Sciatic nerve (tissue), 2 donors: ENCODE measurements around the gene RNU1-2. TPM values are rescaled to one million over a fixed set of nuclear protein-coding genes. Genes with fewer than 3 reads are reported as not detected.
"Not testable (repeated sequence)": the region's sequence is repeated elsewhere in the genome, so short reads cannot be mapped to it uniquely, and the experiment has no call there.

Experiments used
- ATAC-seq: fragments of 200-7000 bp; cut with Tn5 transposase; one replicate; pipeline ENCODE4 v1.9.1; 2020; ENCODE audit warnings: mild to moderate bottlenecking, moderate library complexity
- DNase-seq: peaks from one replicate; pipeline ENCODE4 v3.0.0-alpha.2; 2020; ENCODE audit warnings: low spot score
- intact Hi-C: fragments of 100-400 bp; cut with DNase I; formaldehyde crosslinking; loops from one replicate; pipeline ENCODE4 v1.14.2; 2022
- total RNA-seq: library from RNA; stranded (reverse); fragmentation: NEBNext Ultra II Directional; extraction: Animal tissue kit (Norgen Biotek cat#: 25700); gene quantifications from one replicate; pipeline ENCODE4 v1.2.1, GENCODE V29; 2021
- donor health status: DM: no; HTN: no; CAD: no.
- donor health status: DM: no; HTN: no; CAD: no.

The RNU1-2 gene
- total RNA-seq, 1 donor from 2014 or later: 13,769 TPM

DNA sequence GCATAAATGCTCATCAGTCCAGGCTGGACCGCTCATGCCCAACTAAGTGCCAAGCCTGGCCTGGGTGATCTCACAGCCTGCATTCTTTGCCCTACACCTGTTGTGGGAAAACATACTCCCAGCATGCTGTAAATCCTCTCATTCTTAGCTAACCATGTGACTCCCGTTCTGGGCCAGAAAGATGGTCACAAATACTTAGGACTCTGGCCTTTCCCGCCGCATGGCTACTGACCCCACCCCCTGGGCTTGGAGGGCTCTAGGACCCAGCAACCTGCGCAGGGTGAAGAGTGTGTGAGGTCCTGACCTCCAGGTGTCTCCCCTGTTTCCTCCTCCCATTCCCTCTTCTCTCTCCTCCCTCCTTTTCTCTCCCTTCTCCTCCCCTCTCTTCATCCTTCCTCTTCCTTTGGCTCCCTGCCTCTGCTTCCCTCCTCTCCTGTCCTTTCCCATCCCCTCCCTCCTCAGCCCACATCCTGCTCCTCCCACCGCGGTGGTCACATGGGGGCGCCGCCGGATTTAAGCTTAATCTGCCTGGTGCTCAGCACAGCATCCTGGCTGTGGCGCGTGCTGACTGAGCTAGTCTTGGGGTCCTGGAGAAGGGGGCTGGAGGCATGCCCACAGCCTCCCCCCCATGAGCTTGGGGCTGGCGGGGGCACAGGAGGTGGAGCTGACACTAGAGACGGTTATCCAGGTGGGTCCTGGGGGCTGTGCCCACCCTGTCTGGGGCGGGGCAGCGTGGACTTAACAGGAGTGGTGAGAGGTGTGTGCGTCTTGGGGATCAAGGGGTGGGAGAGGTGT lies 25.8 kb downstream of the RNU1-2 start, which contains the start of gene CROCC:
Gene CROCC (plus strand): TSS at position 541 of the 795 bp plus-strand sequence. CDS start 88 bp downstream, at position 629.
- intact Hi-C loops: no loop called here
- ATAC-seq (no peak), DNase-seq (no peak)

DNA sequence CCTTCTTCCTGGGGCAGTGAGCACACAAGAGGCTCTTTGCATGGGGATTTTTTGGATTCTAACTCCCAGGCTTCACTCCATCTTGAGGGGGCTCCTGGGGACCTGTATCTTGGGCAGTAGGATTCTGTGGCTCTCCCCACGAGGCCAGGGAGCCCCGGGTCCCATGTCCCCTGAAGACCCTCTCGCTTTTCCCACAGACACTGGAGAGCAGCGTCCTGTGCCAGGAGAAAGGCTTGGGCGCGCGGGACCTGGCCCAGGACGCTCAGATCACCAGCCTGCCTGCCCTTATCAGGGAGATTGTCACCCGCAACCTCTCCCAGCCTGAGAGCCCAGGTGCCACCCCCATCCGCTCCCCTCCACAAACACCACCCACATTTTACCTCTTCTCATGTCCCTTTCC lies 26.7 kb downstream of the RNU1-2 start:
- intact Hi-C loops: no loop called here
- no peak for ATAC-seq
- DNase-seq: no peak

DNA sequence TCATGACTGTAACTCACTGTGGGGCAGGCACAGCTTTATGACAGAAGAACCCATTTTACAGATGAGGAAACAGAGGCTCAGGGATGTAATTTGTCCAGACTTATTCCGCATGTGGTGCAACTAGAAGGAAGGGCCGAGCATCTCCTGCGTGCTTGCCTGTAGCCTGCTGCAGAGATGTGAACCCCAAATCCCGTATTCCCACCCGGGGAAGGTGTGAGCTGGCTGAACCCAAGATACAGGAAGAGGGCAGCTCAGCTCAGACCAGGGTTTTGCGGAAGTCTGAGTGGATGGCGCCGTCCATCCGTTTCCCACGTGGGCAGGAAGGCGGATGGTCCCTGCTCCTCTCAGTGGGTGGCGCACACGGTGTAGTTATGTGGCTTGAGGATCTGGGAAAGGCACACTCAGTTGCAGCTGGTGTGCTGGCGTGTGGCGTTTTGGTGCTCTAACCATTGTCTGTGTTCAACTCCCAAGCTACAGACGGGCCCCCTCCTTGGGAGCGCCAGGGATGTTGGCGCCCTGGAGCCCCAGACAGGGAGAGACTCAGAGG lies 27.2 kb downstream of the RNU1-2 start:
- DNase-seq: no peak
- intact Hi-C loops: no loop called here
- no peak for ATAC-seq

DNA sequence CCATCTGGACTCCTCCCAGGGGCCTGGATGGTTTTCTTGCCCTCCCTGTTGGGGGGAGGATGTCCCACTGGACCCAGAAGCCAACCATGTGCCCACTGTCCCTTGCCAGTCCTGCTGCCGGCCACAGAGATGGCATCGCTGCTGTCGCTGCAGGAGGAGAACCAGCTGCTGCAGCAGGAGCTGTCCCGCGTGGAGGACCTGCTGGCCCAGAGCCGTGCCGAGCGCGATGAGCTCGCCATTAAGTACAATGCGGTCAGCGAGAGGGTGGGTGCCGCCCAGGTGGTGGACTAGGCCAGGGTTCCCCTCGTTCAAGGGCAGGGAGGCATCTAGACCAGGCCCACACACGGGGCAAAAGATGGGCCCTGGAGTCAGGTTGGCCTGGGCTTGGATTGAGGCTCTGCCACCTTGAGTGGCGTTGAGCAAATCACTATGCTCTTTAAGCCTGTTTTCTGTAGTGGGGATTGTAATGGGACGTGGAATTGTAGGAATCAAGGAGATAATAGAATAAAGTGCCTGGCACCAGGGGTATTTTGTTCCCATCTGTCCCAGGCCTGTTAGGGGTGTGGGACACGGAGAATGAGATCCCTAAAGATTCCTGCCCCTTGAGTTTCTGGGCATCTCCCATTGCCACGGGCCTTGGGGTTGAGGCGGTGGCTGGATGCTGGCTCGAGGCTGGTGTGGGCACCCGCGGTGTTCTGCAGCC lies 28.6 kb downstream of the RNU1-2 start:
- DNase-seq: no peak
- intact Hi-C loops: no loop called here
- ATAC-seq: no peak

DNA sequence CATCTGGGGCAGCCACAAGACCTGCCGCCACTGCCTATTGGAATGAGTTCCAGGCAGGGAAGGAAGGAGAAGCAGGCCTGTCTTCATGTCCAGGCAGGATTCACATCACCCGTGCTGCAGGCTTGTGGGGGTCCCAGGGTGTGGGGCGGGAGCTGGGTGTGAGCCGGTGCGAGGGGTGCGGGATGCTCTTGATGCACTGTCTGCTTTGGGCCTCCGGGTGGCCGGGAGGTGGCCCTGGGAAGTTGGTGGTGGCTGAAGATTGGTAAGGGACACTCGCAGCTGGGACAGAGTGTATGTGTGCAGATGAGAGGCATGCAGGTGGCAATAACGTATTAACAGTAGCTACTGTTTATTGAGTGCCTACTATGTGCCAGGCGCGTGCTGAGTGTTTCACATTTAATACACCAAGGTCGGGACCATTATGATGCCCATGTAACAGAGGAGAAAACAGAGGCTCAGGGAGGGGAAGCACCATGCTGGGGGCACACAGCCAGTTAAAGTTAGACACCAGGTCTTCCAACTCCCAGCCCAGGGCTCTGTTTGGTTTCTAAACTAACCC lies 29.2 kb downstream of the RNU1-2 start:
- no peak for ATAC-seq
- intact Hi-C loops: no loop called here
- no peak for DNase-seq

DNA sequence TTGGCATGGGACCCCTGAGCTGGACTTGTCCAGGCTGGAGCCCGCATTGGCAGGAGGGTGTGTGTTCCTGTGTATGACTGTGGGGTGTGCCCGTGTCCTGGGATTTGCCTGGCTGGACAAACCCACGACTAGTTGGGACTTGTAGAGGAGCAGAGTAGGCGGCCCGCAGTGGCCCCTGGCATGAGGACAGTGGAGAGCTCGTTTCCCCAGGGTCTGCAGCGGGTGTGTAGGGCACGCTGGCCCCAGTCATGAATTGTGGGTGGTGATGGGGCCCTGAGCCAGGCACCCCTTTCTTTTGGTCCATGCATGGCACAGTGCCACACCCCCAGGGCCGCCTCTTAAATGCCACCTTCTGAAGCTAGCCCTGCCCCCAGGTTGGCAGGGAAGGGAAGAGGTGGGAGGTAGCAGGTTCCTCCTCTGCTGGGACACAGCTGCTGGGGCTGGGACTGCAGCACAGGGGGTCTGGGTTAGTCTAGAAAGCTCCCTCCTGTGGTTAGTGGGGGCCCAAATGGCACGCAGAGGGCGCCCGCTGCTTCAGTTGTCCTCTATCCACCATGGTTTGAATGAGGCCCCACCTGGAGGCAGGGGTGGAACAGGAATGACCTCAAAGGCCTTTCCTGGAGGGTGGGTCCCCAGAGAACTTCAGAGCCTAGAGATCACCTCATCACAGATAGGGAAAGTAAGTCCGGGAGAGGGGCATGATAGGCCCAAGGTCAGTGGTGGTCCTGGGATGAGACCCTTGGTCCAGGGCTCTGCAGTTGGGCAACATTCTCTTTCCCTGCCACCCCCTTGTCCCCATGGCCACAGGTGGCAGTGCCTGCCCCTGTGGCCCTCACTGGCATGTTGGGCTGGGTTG lies 30.1 kb downstream of the RNU1-2 start:
- no peak for DNase-seq
- no peak for ATAC-seq
- intact Hi-C loops: no loop called here

DNA sequence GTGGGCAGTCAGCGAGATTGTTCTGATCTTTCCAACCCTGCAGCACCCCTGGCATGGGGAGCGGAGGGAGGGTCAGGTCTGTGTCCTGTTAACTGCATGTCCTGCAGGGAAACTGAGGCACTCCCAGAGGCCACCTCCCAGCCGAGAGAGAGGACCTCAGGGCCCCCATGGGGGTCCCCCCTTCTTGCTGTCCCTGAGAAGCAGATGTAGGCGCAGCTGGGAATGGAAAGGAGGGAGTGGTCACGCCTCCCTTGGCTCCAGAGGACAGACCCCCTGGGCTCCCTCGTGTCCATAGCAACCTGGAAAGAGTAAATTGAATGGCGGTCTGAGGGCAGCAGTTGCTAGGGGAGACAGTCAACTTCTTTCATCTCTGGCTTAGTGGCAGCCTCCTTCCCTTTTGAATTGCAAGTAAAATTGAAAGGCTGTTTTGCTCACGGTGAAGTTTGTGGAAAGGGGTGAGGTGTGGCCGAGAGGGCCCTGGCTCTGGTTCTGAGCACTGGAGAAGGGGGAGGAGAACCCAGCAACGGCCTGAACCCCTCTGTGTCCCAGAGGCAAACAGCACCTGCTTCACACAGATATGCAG lies 30.8 kb downstream of the RNU1-2 start:
- DNase-seq: no peak
- intact Hi-C loops: no loop called here
- ATAC-seq: no peak

DNA sequence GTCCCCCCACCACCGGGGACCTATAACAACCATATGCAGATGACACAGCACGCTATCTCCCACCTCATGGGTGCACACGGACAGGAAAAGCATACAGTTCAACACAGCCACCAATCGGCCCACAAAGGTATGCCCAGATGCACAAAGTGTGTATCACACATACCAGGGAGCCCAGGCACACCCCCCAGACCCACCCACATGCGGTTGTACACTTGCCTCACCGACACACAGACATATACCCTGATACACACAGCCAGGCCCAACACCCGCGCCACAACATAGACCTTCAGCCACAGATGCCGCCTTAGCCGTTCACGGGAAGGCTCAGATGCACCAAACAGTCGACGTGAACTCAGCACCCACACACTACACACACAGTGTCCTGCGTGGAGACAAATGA lies 31.5 kb downstream of the RNU1-2 start:
- DNase-seq (no peak), ATAC-seq (no peak)
- intact Hi-C loops: no loop called here

DNA sequence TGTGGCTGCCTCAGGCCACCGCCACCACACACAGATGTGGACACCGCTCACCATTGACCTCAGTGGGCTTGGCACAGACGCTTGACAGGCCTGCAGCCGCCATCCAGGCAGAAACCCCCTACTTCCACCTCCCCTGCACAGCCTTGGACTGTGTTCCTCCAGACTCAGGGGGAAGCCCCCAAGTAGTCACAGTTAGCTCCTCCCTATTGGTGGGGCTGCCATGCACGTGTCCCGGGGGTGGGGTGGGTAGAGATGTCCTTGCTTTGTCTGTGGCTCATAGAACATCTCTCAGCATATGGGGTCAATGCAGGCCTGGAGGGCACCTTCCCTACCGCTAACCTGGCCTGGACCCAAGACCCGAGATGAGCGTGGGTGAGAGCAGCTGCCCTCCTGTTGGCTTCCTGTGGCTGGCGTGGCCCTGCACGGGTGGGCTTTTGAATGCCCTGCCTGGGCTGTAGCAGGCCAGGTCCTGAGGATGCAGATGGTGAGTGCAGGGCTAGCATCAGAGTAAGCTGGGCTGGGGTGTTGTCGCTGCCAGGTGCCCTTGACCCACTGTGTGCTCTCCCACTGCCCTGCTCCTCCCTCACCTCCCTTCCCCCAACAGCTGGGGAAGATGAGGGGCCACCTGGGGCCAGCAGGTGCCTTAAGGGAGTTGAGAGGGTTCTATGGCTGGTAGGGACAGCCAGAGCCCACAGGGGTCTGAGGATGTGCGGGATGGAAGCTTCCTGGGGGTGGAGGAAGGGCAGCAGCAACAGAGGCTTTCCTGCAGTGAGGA lies 32.1 kb downstream of the RNU1-2 start:
- ATAC-seq (no peak), DNase-seq (no peak)
- intact Hi-C loops: no loop called here

DNA sequence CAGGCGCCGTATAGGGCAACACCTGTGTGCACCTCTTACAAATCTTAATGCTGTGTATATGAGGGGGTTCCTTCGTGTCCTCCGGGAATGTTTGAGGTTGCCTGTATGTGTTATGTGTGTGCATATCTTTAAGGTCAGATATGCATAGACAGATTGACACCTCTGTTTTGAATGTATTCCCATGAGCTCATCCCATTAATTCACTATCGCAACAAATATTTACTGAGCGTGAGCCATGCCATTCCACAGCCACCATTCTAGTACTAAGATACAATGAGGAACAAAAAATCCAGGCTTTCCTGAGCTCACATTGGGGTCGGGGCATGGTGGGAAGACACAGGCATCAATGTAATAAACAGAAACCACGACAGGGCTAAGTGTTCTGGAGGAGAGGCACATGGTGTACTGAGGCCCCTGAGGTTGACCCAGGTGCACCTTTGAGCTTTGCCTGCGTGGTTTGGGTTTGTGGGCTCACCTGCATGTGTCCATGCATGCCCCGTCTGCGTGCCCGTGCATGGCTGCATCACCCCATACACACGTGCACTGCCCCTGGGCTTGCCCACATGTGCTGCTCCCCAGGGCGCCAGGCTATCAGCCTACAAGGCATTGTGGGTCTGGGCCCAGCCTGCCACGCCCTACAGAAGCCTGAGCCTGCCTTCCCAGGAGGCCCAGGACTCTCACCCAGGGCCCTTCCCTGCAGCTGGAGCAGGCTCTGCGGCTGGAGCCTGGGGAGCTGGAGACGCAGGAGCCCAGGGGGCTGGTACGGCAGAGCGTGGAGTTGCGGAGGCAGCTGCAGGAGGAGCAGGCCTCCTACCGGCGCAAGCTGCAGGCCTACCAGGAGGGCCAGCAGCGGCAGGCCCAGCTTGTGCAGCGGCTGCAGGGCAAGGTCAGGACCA lies 33.6 kb downstream of the RNU1-2 start:
- DNase-seq, intact Hi-C loops: not testable (repeated sequence)
- ATAC-seq: peak; percentile 21

DNA sequence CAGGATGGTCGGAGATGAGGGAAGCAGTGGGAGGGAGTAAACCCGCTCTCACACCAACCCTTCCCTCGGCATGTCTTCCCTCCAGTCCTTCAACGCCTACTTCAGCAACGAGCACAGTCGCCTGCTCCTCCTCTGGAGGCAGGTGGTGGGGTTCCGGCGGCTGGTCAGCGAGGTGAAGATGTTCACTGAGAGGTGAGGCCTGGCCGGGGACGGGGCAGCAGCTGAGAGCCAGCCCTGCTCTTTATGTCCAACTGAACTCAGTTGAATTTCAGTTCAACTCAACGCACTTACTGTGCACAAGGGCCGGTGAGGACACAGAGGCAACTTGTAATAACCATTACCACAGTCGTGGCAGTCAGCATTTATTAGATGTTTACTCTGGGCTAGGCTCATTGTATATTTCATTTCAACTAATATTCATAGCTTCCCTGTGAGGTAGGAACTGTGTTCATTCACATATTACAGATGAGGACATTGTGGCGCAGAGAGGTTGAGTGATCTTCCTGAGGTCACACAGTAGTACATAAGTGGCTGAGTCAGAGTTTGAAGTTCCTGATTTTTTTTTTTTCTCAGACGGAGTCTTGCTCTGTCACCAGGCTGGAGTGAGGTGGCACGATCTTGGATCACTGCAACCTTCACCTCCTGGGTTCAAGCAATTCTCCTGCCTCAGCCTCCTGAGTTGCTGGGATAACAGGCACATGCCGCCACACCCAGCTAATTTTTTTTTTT lies 35.6 kb downstream of the RNU1-2 start:
- intact Hi-C loops, DNase-seq: not testable (repeated sequence)

DNA sequence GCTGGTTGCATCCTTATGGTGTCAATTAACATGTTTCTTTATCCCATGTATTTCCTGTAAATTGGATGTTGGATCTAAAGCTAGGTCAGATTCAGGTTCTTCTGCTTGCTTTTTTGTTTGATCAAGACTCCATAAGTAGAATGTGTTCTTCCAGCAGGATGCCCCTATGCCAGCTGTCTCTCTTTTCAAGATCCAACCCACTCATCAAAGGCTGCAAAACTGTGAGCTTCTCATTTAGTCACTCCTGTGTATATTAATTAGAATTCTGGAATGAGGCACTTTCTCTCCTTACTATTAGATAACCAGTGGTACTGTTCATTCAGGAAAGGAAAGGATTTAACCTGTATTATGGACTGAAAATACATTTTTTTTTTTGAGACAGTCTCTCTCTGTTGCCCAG lies 38.2 kb downstream of the RNU1-2 start:
- intact Hi-C loops, ATAC-seq, DNase-seq: not testable (repeated sequence)

More for the DNA sequence above, 35.6 kb downstream of the RNU1-2 start:
- not testable (repeated sequence) for ATAC-seq

DNA sequence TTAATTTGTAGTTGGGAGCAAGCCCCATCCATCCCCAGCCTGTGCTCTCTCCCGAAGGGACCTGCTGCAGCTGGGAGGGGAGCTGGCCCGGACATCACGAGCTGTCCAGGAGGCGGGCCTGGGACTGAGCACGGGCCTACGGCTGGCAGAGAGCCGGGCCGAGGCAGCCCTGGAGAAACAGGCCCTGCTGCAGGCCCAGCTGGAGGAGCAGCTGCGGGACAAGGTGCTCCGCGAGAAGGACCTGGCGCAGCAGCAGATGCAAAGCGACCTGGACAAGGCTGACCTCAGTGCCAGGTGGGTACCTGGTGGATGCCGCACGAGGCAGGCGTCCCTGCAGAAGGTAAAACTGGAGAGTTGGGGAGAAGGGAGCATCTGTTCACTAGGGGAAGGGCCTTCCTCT lies 40.8 kb downstream of the RNU1-2 start:
- intact Hi-C loops, DNase-seq, ATAC-seq: not testable (repeated sequence)

DNA sequence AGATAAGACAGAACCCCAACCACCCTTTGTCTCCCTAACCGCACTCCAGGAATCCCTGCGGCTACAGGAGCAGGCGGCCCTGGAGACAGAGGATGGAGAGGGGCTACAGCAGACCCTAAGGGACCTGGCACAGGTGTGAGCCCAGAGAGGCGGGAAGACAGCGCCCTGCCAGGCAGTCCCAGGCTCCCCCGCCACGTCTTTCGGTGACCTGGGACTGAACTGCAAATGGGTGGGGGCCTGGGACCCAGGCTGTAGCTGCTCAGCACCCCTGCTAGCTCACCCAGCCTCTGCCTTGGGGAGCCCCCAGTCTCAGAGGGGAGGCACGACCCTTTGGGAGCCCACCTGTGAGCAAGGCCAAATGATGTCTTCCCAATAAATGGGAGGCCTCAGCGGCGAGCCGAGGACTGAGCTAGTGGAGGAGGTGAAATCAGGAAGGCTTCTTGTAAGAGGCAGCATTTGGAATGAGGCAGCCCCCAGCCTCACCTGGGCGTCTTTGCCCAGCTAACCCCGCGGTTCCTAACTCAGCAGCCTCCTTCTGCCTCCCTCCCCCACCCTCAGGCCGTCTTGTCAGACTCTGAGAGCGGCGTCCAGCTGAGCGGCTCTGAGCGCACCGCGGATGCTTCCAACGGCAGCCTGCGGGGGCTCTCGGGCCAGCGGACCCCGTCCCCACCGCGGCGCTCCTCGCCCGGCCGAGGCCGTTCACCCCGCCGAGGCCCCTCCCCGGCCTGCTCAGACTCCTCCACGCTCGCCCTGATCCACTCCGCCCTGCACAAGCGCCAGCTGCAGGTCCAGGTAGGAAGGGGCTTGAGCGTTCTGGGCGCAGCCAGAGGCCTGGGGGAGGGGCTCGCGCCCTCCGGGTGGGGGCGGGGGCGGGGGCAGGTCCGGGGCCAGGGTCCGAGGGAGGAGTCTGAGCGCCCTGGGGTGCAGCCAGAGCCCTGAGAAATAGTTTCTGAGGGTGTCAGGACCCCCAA lies 42.9 kb downstream of the RNU1-2 start:
- DNase-seq: no peak
- no peak for ATAC-seq
- intact Hi-C loops: no loop called here
